Right renal cortex interstitium (tissue), 3 donors: Measurements from ENCODE around the gene KIAA1671. TPM values are rescaled to one million over a fixed set of nuclear protein-coding genes. Genes with fewer than 3 reads are reported as not detected.

Experiments
- DNase-seq, 3 donors: peaks; one replicate each; pipeline ENCODE4 v3.0.0-alpha.2; 2013; ENCODE audit warnings: low read depth in 3 of 3, low spot score in 2 of 3
- polyA plus RNA-seq, 3 donors: library from polyadenylated mRNA; unstranded; fragments of 120-200 nt; gene quantifications; one replicate each; pipeline ENCODE4 v1.2.1, GENCODE V29; 2013; ENCODE audit not compliant: insufficient read length in 3 of 3

The KIAA1671 gene
- polyA plus RNA-seq, 3 donors = 24.1 to 25.4 (median 24.8) TPM

DNA sequence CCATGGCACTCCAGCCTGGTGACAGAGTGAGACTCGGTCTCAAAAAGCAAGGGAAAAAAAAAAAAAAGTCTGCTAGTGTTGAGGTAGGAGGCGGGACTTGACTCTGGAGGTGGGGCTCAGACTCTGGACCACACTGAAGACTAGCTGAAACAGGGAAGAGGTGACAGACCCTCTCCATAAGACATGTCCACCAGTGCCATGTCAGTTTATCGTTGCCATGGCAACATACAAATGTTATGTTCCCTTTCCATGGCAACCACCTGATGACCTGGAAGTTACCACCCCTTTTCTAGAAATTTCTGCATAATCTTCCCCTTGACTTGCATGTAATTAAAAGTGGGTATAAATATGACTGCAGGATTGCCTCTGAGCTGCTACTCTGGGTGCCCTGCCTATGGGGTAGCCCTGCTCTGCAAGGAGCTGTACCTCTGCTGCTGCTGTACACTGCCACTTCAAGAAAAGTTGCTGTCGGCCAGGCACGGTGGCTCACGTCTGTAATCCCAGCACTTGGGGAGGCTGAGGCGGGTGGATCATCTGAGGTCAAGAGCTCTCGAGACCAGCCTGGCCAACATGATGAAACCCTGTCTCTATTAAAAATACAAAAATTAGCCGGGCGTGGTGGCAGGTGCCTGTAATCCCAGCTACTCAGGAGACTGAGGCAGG lies 55.1 kb downstream of the KIAA1671 start:
- DNase-seq = no peak

DNA sequence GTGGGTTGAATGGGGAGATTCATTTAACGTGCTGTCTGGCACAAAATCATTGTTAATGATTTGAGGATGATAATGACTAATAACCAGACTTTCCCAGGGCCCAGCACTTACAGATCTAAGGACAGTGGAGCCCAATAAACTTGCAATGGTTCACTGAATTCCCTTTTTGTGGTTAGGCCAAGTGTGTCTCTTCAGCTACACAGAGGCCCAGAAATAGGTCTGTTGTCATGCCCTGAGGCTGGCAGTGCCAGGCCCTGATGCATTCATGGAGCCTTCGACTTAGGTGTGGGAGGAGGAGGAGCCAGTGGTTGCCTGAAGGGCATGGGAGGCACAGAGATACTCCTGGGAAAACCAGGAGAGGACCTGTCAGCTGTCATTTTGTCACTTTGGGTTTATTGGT lies 56.1 kb downstream of the KIAA1671 start:
- no peak for DNase-seq

DNA sequence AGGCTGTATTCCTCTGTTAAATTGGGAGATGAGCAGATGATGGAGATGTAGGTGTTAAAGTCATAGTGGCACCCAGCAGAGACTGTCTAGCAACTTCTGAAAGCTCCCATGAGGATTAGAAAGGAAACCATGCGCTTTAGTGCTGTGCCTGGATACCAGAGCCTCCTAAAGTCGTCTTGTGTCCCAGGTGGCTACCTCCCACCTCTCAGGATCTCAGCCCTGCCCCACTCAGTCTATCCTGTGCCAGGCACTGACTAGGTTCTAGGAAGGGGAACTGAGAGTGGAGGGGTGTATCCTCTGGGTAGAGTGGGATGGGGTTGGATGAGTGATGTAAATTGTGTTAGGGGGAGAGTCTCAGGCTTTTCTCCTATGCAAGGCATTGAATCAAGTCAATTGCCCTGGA lies 60.2 kb downstream of the KIAA1671 start:
- DNase-seq = no peak

DNA sequence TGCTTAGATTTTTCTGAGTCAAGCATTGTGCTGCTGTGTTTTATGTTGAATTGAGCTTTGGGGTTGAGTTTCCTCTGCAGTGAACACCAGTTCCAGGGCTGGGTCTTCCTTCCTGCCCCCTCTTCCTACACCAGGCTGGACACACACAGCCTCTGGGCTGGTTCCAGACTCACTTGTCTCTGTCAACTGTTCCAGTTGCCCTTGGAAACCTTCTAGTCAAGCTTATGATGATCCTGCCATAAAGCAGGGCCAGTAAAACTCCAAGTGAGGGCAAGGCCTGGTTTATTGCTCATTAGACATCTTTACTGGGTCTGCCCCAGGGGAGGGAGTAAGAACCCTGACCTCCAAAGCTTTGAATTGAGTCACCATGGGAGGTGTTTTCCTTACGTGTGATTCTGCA lies 61.1 kb downstream of the KIAA1671 start:
- no peak for DNase-seq

DNA sequence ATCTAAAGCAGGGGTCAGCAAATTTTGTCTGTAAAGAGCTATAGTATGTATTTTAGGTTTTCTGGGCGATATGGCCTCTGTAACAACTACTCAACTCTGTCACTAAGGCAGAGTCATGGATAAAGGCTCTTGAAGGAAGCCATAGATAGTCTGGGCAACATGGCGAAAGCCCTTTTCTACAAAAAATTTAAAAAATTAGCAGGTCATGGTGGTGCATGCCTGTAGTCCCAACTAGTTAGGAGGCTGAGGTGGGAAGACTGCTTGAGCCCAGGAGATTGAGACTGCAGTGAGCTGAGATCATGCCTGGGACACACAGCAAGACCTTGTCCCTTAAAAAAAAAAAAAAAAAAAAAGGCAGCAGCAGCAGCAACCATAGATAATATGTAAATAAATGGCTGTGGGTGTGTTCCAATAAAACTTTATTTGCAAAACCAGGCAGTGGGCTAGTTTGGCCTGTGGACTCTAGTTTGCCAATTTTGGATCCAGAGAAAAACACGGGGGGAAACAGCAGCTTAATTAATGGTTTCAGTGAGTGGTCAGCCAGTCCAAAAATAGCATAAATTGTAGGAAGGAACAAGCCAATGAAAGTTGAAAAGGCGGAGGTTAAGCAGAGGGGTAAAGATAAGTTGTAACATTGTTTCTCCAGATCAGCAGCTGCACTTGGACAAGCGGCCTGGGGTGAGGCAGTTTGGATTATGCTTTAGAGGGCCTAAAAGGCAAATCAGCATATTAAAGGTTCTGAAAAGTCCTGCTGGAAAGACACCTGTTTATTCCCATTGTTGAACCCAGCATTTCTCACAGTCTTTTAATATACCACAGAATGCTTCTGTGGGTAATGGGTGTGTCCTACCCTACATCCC lies 62.6 kb downstream of the KIAA1671 start:
- DNase-seq = no peak

DNA sequence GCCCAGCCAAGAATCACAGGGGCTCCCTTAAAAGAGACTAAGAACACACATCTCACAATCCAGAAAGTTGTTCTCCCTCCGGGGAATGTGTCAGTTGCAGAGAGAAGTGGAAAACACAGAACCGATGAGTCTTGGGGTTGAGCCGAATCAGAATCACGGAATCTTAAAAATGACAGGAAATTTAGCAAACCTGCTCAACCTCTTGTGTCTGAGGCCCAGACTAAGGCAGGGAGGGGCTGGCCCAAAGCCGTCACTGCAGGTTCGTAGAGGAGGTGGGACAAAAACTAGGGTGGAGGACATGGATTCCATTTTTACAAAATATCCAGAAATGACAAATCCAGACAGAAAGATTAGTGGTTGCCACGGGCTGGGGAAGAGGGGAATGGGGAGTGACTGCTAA lies 63.8 kb downstream of the KIAA1671 start:
- DNase-seq = no peak

DNA sequence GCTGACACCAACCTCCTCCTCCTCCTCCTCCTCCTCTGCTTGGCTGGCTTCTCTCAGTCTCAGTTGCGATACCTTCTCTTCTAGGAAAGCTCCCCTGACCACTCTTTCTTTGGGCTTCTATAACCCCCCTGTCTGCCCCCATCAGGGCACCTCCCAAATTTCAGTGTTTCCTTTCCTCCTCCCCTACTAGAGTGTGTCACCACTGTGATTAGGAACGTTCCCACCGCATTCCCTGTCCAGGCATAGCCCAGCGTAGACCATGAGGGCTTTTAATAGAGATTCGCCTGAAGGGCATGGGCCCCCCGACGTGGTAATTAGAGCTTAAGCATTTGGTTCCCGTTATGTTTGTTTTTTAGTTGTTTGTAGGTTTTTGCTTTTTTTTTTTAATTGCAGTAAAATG lies 65.5 kb downstream of the KIAA1671 start:
- no peak for DNase-seq

DNA sequence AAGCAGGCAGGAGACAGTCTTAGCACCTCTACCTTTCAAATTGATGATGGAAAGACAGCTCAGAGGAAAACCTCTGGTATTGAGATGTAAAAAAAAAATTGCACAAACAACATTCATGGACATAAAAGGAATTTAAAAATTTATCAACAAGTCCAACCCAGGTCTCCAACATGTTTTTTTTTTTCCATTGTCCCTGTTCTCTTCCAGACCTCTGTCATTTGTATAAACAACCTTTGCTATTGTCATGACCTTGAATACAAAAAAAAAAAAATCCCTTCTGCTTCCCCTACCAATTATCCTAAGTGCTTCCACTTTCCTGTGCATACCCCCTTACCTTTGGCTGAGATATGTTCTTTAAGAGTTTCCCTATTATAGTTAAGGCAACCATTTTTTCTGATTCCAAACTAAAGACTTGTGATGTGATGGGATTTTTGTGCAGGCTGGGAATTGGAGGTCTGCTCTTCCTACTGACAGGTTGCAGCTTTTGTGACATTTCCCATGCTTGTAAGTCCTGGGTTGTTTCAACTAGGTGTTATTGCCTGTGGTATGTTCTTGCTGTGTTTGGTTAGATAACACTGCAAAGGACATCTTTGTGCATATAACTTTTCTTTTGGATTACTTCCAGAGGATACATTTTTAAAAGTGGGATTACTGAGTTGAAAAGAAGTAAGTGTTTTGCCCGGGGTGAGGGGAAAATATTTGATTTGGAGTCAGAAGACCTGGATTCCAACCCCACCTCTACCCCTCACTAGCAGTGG lies 67.1 kb downstream of the KIAA1671 start:
- no peak for DNase-seq

DNA sequence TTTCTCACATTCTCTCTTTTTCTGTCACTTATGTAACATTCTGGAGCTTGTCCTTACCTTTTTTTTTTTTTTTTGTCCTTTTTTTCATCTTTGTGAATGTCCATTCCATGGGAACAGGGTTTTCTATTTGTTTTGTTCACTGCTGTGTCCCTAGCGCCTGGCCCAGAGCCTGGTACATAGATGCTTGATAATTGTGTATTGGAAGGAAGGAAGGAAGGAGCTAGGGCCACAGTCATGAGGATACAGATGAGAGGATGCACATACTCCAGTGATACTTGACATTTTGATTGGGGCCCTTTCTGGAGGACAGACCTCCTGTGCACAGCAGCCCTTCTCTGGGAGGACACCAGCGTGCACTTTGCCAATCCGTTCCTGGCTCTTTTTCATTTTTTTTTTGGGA lies 68.9 kb downstream of the KIAA1671 start:
- no peak for DNase-seq

DNA sequence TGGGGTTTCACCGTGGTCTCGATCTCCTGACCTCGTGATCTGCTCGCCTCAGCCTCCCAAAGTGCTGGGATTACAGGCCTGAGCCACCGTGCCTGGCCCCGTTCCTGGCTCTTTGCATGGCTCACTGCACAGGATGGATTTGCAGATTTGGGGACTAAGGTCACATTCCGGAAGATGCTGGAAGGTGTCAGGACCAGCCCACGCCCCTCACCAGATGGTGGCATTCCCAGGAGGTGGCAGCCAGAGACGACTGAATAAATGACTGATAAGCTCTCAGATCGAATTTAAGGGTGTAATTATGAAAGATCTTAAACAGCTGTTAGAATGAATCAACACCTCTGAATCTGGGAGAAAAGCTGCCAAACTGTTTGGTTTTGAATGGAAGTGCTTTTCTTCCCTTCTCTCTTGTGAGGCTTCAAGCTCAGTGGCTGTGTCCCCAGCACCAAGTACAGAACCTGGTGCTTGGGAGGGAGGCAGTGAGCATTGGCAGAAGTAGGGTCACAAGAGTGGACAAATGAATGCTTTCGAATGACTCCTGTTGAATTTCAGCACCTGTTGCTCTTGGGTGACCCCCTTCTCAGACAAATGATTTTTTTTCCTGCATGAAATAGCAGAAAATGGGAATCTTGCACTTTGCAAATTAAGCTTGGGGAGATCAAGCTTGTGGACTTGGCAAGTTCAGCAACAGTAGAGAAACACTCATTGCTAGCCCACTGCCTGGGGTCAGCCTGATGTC lies 69.6 kb downstream of the KIAA1671 start:
- no peak for DNase-seq

DNA sequence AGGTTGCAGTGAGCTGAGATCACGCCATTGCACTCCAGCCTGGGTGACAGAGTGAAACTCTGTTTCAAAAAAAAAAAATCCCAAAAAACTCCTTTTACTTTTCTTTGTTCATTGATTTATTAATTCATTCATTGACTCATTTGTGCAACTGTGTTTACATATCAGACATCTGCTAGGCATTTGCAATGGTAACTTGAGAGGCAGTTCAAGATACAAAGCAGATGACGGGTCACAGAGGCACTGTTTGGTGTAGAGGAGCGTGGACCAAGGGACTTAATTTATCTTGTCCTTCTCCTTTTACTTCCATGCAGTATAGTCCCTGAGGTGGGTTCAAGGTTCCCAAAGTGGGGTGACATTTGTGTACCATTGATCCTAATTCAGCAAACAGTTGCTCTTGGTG lies 71.4 kb downstream of the KIAA1671 start:
- DNase-seq = no peak

DNA sequence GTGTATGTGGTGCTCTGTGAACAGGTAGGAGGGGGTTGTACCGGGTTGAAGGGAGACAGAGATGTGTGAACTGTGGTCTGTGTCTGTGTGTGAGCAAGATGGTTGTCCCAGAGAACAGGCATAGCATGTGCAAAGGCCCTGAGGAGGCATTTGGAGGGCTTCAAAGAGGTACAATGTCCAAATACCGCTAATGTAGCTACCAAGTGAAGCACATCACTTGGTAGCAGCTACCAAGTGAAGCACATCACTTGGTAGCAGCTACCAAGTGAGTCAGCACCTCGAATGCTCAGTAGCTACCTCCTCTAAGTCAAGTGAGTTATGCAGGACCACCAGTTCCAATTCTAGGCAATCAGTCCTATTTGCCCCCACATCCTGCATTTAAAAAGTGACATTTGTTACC lies 72.4 kb downstream of the KIAA1671 start:
- DNase-seq = no peak

DNA sequence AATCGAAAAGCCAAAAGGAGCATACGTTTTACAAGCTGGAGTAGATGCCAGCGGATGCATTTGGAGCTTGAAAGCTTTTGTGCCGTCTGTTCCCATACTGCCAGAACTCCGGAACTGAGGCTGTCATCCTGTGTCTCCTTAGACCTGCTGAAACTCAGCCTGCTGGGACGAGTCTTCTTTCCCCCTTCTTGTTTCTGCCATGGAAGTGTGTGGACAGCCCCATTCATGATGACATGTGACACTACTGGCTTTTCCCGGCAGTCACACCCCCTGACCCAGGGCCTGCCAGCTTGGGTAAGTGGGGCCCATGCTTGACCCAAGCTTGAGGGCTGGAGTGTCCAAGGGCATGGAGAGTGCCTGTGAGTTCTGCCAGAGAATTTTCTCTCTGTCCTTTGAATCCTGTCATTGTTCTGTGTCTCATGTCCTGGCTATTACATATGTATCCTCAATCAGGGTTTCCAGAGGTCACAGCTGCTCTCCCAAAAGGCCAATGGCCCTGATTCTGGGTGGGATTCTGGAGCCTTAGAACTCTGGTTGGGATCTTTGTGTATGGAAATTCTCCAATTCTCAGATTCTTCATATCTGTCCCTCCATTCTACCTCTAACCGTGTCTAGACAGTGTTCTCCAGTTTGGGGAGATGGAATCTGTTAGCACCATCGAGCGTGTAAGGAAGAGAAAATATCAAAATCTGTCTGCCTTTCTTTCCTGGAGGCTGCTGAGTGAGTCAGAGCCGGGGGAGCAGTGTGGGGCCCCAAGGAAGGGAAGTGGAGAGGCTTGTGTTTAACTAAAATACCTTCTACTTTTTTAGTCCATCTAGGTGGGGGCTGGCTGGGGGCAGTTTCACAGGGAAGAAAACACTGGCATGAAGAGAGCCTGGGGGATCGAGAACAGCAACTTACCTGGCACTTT lies 73.2 kb downstream of the KIAA1671 start:
- no peak for DNase-seq

DNA sequence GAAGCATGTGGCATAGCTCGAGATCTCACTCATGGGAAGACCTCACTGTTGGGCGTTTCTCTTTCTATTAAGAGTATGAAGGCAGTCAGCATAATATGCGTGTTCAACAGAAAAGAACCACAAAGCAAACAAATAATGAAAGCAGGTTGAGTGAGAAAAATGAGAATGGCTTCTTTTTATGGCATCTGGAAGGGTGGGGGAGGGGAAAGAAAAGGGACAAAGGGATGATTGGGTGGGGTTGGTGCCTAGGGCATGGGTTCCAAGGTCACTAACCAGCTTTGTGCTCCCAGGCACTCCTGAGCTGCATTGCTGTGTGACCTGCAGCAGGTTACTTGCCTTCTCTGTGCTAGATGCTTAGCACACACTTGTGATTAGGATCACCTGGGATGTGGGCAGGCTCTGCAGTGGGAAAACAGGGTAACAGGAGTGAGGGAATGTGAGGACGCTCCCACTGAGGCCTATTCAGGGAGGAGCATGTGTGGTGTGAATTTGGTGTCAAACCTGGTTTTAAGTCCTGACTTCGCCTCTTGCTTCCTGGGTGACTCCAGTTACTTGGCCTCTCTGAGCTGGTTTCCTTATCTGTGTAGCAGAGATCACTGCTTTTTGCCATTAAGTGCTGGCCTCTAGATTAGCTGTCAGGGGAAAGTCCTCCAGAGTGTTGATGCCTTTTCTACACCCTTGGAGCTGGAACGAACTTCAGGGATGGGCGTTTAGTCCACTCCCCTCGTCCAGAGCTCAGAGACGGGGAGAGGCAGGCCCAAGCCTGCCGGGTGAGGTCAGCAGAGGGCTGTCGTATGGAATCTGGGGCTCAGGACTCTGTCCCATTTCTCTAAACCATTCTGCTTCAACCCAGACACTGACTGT lies 74.8 kb downstream of the KIAA1671 start:
- DNase-seq = no peak

DNA sequence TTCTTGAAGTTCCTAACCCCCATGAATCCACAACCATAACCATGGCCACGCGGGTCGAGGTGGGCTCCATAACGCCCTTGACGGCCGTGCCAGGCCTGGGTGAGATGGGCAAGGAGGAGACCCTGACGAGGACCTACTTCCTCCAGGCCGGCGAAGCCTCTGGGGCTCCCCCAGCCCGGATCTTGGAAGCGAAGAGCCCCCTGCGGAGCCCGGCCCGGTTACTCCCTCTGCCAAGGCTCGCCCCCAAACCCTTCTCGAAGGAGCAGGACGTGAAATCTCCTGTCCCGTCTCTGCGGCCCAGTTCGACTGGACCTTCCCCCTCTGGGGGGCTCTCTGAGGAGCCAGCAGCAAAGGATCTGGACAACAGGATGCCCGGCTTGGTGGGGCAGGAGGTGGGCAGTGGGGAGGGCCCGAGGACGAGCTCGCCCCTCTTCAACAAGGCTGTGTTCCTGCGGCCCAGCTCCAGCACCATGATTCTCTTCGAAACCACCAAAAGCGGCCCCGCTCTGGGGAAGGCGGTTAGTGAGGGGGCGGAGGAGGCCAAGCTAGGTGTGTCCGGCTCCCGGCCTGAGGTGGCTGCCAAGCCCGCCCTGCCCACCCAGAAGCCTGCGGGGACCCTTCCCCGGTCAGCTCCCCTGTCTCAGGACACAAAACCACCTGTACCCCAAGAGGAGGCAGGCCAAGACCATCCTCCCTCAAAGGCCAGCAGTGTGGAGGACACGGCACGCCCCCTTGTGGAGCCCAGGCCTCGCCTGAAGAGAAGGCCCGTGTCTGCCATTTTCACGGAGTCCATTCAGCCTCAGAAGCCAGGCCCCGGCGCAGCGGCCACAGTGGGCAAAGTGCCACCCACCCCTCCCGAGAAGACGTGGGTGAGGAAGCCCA lies 75.7 kb downstream of the KIAA1671 start:
- DNase-seq = no peak

DNA sequence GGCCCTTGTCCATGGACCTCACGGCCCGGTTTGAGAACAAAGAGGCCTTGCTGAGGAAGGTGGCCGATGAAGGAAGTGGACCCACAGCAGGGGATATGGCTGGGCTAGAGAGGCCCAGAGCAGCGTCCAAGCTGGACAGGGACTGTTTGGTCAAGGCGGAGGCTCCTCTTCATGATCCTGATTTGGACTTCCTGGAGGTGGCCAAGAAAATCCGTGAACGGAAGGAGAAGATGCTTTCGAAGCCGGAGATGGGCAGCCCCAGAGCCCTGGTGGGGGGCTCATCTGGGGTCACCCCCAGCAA lies 76.3 kb downstream of the KIAA1671 start:
- no peak for DNase-seq

DNA sequence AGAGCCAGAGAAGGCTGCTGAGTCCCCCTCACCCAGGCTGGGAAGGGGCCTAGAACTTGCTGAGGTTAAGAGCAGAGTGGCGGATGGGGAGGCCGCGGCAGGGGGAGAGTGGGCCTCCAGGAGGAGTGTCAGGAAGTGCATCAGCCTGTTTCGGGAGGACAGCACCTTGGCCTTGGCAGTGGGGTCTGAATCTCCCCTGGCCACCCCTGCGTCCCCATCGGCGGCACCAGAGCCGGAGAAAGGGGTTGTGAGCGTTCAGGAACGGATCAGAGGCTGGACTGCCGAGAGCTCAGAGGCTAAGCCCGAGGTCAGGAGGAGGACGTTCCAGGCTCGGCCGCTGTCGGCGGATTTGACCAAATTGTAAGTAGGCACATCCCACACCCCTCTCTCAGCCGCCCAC lies 76.7 kb downstream of the KIAA1671 start:
- DNase-seq = no peak

DNA sequence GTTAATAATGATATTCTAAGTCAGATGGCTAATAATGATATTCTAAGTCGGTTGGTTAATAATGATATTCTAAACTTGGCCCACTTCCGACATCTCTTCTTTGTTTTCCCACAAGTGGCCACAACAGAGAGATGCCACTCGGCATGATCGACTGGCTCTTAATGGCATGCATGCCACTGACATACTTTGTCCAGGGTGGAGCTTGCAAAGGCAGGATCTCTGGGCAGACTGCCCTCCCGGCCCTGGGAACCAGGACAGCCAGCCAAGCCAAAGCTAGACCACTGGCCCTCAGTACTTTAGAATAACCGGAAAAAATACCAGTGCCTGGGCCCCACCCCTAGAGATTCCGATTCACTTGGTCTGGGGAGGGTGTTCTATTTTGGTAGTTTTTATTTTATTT lies 78.1 kb downstream of the KIAA1671 start:
- no peak for DNase-seq
